NCI-H446 (cell line): ENCODE data around the gene CCR3.

Experiments used
- DNase-seq, 2 experiments: peaks; one replicate each; lab custom pipeline; 2025; lab: John Stamatoyannopoulos, UW

Gene CCR3

DNA sequence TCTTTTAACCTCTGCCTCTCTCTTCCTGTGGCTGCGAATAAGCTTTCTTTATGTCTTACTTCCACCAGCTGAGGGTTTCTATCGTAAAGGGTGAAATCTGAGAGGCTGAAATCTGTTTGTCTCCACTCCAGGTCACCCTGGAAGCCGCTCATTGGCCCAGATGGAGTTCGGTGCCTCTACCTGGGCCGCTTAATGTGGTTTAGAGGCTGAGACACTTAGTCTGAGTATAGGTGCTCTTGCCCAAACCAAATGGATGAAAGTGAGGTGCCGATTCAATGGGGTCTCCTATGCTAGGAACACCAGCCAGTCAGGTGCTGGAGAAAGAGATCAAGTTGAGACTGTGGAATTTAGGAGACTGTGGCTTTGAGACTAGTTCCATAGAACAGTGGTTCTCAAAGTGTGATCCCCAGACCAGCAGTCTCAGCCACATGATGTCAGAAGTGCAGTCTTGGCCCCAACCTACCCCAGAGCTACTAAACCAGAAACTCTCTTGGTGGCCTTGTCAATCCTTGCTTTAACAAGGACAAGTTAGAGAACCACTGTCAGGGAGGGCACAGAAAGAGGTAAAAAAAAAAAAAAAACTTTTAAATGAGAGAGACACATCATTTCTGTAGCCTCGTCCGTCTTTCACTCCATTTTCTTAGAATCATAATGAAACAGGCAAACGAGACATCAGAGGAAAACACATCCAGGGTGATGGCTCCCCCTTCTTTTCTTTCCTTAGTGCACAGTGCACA lies 56.8 kb downstream of the CCR3 start:
- no peak for DNase-seq

DNA sequence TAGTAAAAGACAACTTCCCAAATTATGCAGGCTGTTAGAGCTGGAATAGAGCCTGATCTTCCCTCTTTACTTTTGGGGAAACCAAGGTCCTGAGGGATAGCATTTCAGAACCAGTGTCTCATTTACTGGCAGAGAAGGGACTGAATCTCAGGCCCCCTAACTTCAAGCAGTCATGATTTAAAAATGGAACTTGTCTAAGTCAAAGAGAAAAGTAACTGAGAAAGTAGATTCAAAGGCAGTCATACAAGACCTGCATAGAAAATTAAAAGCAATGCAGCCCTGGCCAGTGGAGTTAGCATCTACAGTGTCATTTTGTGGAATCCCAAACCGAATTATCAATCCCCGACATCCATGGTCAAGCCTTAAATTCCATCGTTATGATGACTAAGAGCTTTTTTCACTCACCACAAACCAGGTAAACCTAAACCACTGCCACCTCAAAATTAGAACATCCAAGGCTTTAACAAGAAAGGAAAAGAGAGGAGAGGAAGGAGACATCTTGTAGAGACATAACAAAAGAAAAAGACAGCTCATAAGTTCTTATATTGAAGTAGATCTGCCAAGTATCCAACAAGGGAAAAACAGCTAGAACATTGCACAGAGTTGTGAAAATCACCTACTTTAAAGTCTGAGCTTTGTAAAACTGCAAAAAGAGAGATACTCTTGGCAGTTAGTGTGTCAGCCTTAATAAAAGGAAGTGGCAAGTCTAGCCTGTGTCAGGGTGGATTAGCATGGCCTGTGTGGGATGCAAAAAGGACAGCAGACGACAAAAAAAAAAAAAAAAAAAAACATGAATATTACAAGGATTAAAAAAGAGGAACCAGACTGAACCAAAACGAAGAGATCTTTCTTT lies 57.6 kb downstream of the CCR3 start:
- no peak for DNase-seq

DNA sequence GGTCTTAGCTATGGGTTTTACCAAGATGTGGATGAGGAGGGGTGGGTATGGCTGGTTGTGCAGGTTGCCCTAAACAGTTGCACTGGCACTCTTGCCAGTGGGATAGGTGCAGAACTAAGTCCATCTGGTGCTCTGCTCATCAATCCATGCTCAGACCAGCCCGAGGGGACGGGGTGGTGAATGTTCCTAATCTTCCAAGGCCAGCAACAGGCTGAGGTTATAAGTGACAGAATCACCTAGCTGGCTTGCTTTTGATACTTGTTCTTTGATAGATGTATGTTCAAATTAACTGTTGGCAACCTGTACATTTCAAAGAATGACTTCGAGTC lies 58.2 kb downstream of the CCR3 start:
- DNase-seq: no peak

DNA sequence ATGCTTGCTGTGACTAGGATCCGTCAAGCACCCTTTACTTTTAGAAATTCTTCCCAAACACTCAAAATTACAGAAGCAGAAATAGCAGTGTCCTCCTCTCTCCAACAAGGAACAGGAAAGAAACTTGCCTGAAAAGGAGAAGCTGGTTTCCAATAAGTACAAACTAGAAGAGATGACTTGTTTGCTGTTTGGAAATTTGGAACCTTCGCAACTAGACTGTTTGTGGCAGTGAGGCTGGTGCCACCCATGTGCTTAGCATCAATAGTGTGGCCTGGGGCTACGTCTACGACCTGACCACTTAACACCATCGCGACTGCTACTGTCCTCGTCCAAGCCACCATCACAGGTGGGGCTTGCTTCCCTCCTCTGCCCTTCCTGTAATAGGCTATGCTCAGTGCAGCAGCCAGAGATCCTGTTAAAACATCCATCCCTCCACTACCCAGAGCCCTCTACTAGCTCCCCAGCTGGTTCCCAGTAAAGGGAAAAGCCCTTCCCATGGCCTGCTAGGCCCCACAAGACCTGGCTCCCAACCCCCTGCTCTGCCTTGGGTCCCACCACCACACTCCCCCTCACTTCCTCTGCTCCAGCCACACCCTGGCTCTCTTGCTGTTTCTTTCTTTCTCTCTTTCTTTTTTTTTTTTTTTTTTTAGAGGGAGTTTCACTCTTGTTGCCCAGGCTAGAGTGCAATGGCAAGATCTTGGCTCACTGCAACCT lies 59.0 kb downstream of the CCR3 start:
- DNase-seq: no peak

DNA sequence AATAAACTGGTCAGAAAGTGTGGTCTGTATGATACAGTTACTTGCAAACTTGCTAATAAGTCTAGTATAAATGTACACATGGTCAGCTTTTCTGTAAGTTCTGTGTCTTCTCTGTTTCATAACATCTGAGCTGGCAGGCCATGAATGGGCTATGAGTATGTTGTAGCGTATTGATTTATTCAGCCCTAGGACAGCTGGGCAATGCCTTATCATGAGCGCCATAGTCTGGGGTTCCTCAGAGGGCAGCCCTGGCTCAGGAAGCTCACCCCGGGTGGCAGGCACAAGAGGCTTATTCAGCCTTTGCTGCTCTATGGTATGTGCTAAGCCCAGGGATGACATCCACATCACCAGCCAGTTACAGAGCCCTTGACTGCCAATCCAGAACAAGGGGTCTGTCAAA lies 61.0 kb downstream of the CCR3 start:
- no peak for DNase-seq

DNA sequence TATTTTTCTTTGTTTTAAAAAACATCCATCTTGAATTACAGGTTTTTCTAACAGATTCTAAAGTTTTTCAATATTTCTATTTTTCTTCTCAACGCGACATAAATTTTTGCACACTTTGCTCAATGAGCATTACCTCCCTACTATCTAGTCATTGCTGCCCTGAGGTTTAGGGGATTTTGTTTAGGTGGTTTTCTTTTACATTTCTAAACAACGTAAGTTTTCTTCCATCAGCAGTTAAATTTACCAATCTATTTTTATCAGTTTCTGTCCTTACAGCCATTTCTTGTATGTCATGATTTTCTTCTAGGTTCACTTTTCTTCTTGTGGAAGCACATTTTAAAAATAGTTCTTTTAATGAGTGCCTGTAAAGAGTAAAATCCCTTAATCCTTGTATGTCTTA lies 62.5 kb downstream of the CCR3 start:
- no peak for DNase-seq

DNA sequence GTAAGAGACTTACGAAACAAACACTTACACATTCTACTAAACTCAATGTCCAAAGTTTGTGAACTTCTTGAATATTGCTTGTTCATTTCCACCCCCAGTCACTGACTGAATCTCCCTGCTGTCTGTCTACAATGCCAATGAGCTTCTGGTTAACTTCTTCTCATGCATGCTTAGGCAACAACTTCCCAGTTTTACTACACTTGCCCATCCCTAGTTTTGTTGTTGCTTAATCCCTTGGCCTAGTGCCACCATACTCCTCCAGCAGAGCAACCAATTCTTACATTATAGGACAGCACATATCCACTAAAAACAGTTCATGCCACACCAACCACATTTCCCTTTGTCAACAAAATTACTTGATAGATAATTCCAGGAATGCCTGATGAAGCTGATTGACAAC lies 70.7 kb downstream of the CCR3 start:
- DNase-seq: no peak

DNA sequence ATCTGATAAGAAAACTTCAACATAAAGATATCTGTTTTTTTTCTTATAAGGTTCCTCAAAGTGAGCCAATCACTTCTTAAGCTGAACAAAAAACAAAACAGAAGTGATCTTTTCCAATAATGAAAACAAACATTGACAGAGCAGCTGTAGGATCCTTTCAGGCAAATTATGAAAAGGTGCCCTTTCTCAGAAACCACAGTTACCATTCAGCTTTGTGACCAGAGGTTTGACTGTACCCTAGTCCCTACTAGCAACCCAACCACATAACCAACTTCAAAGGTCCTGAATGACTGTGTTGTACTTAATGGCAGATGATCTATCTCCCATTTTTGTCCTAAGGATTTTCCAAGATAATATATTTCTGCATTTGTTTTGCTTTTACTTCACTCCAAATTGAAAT lies 72.3 kb downstream of the CCR3 start:
- DNase-seq: no peak

DNA sequence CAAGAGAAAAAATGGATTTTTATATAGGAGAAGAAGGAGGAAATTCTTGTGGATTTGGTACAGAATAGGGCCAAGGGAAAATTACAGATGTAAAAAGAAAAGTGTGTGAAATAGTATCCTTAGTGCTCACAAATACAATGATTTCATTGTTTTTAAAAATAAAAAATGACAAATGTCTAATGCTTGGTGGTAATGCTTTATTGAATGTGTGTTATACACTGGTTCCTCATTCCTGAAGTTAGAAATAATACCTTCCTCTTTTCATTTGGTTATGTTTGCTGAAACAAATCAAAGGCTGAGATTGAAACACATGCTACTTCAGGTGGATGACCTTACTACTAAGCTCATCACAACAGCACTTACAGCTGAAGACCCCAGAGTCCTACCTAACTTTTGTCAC lies 73.9 kb downstream of the CCR3 start:
- DNase-seq: no peak
